Right lobe of liver (tissue), 6 donors: ENCODE results near the gene ZNF280A. TPM values are rescaled to one million over a fixed set of nuclear protein-coding genes. Genes with fewer than 3 reads are reported as not detected.
"Not testable (repeated sequence)": the region's sequence is repeated elsewhere in the genome, so short reads cannot be mapped to it uniquely, and the experiment has no call there.

Experiments
- ATAC-seq, 4 donors: fragments of 200-7000 bp; cut with Tn5 transposase; one replicate each; pipeline ENCODE4 v1.9.1; 2020; ENCODE audit warnings: mild to moderate bottlenecking in 4 of 4, moderate library complexity in 4 of 4
- DNase-seq, 3 donors: peaks; one replicate each; pipeline ENCODE4 v3.0.0-alpha.2; 2020
- H3K27ac ChIP-seq, 3 donors: fragments of 200-600 bp; one replicate each; pipeline ENCODE4 v1.8.0; 2022
- H3K27me3 ChIP-seq, 2 donors: fragments of 200-600 bp; one replicate each; pipeline ENCODE4 v1.8.0; 2022
- H3K36me3 ChIP-seq, 4 donors: fragments of 200-600 bp; sonication (generic) in 1 of 4; one replicate each; pipeline versions ENCODE4 v1.5.1 to v1.8.0; 2017 to 2022; ENCODE audit warnings: control low read depth in 1 of 4
- H3K4me1 ChIP-seq, 4 donors: fragments of 200-600 bp; sonication (generic) in 1 of 4; one replicate each; pipeline versions ENCODE4 v1.5.1 to v1.8.0; 2017 to 2022; ENCODE audit warnings: control low read depth in 1 of 4
- H3K4me3 ChIP-seq, 3 donors: fragments of 200-600 bp; one replicate each; pipeline ENCODE4 v1.8.0; 2022
- H3K9me3 ChIP-seq, 4 donors: fragments of 200-600 bp; sonication (generic) in 1 of 4; one replicate each; pipeline versions ENCODE4 v1.5.1 to v1.8.0; 2017 to 2022; ENCODE audit warnings: control low read depth in 1 of 4
- POLR2A ChIP-seq: fragments of 450-650 bp; IDR thresholded peaks from one replicate; pipeline ENCODE4 v1.6.1; 2017; ENCODE audit warnings: antibody characterized with exemption, mild to moderate bottlenecking
- WGBS: methylation state at CpG from one replicate; pipeline ENCODE4 v1.1.6; 2018; ENCODE audit warnings: low coverage, low lambda C conversion rate; ENCODE audit not compliant: insufficient coverage; ENCODE audit errors: missing lambda C conversion rate; 5-methylcytosine and 5-hydroxymethylcytosine counted together
- intact Hi-C, 2 donors: fragments of 100-400 bp; cut with DNase I; formaldehyde crosslinking; loops; one replicate each; pipeline versions ENCODE4 v1.11.2 to v1.14.1; 2022
- total RNA-seq, 6 experiments: library from RNA; depleted of rRNA in 2 of 6; stranded (reverse); fragments of >200 nt in 2 of 6; fragmentation: NEBNext Ultra II Directional in 3 of 6; extraction: Animal tissue kit (Norgen Biotek cat#: 25700) in 3 of 6; gene quantifications; one replicate each; pipeline versions ENCODE4 v1.1.0 to v1.2.4, GENCODE V29; 2016 to 2023
- TF ChIP-seq, protein P1 (sequence below), 4 donors: fragments of 200-600 bp in 3 of 4; fragments of 450-650 bp in 1 of 4; IDR thresholded peaks; one replicate each; pipeline versions ENCODE4 v1.5.1 to v1.8.0; 2016 to 2022; ENCODE audit warnings: antibody characterized with exemption in 4 of 4, mild to moderate bottlenecking in 2 of 4
- donor health status: DM: no; HTN: yes; CAD: no.
- donor health status: DM: no; HTN: no; CAD: no.
- donor health status: DM: no; HTN: no; CAD: no.
- donor health status: DM: no; HTN: yes; CAD: no.
- donor health status: DM: no; HTN: yes; CAD: no.

The ZNF280A gene
- total RNA-seq, 6 experiments from 2014 or later, result not detected

DNA sequence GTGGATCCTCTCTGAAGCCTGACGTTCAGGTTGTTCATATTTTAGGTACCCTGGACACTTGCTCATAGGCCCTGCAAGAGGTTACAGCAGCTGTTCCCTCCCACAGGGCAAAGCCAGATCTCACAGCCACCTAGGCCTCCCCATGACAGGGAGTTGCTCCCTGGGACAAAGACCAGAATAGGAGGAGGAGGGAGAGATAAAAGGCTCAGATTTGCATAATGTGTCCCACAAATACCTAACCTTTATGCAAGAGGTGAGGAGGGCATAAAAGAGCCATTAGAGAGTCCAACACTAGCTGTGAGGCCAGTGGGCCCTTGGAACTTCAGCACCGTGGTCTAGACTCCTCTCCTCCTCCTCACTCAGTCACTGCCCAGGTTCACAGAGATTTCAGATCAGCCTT lies 45.3 kb downstream of the ZNF280A start:
- intact Hi-C loops, result no loop called here
- 55% methylated on average over 2 of the region's 2 CpGs for WGBS

DNA sequence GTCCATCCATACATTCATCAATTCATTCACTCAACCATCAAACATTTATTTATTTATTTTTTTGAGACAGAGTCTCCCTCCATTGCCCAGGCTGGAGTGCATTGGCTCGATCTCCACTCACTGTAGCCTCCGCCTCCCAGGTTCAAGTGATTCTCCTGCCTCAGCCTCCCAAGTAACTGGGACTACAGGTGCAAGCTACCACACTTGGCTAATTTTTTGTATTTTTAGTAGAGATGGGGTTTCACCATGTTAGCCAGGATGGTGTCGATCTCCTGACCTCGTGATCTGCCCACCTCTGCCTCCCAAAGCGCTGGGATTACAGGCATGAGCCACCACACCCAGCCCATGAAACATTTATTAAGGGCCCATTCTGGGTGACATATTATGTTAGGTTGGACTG lies 49.0 kb downstream of the ZNF280A start:
- ATAC-seq, H3K36me3 ChIP-seq, H3K27ac ChIP-seq, H3K4me1 ChIP-seq, H3K4me3 ChIP-seq, intact Hi-C loops, DNase-seq, H3K27me3 ChIP-seq, H3K9me3 ChIP-seq: not testable (repeated sequence)
- 75% methylated on average over 5 of the region's 5 CpGs for WGBS

More for the DNA sequence above, 45.3 kb downstream of the ZNF280A start:
- Histone ChIP-seq H3K4me3 (no peak overlapping the region), H3K9me3 (no peaks in the 10 kb centered on the region), H3K27ac (no peak overlapping the region), H3K27me3 (no peaks in the 10 kb centered on the region), H3K4me1 (no peaks in the 10 kb centered on the region), H3K36me3 (no peaks in the 10 kb centered on the region)
- no peak for DNase-seq
- ATAC-seq, result peak in 1 of 4 donors; percentile 56
- no peak for TF ChIP-seq POLR2A

DNA sequence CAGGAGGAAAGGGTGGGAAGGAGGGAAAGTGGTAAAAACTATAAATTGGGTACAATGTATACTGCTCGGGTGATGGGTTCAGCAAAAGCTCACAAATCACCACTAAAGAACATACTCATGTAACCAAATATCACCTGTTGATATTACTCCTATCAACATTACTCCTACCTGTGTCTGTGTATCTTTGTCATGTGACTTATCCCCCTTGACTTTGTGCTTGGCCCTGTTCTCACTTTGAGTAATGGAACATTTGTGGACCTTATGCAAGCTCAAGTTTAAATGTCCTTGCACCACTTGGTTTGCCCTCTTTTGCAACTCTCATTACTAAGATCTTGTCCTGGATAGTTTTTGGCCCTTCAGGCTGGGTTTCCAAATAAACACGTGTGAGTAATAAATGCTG lies 50.5 kb downstream of the ZNF280A start:
- no peak for ATAC-seq
- H3K4me1 ChIP-seq, result no peaks in the 10 kb centered on the region
- H3K27me3 ChIP-seq, result no peaks in the 10 kb centered on the region
- no peak overlapping the region for H3K4me3 ChIP-seq
- no peak overlapping the region for H3K27ac ChIP-seq
- no peaks in the 10 kb centered on the region for H3K36me3 ChIP-seq
- H3K9me3 ChIP-seq, result no peaks in the 10 kb centered on the region
- intact Hi-C loops, result no loop called here
- TF ChIP-seq POLR2A, result no peak
- TF ChIP-seq, protein P1, sequence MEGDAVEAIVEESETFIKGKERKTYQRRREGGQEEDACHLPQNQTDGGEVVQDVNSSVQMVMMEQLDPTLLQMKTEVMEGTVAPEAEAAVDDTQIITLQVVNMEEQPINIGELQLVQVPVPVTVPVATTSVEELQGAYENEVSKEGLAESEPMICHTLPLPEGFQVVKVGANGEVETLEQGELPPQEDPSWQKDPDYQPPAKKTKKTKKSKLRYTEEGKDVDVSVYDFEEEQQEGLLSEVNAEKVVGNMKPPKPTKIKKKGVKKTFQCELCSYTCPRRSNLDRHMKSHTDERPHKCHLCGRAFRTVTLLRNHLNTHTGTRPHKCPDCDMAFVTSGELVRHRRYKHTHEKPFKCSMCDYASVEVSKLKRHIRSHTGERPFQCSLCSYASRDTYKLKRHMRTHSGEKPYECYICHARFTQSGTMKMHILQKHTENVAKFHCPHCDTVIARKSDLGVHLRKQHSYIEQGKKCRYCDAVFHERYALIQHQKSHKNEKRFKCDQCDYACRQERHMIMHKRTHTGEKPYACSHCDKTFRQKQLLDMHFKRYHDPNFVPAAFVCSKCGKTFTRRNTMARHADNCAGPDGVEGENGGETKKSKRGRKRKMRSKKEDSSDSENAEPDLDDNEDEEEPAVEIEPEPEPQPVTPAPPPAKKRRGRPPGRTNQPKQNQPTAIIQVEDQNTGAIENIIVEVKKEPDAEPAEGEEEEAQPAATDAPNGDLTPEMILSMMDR (IDR thresholded peaks at IDR 0.05), result no peak
- no peak for DNase-seq
- WGBS, result 50% methylated on average over 2 of the region's 2 CpGs

DNA sequence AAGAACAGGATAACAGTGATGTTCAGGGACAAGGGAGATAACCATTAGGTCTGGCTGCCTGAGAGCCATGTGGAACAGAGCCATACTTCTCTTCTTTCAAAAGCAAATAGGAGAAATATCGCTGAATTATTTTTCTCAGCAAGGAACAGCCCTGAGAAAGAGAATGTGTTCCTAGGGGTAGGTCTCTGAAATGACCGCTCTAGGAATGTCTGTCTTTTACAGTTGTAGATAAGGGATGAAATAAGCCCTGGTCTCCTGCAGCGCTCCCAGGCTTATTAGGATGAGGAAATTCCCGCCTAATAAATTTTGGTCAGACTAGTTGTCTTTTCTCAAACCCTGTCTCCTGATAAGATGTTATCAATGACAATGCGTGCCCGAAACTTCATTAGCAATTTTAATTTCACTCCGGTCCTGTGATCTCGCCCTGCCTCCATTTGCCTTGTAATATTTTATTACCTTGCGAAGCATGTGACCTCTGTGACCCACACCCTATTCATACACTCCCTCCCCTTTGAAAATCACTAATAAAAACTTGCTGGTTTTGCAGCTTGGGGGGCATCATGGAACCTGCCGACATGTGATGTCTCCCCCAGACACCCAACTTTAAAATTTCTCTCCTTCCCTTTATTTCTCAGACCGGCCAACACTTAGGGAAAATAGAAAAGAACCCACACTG lies 51.1 kb downstream of the ZNF280A start:
- DNase-seq, ATAC-seq, H3K36me3 ChIP-seq, intact Hi-C loops, H3K27ac ChIP-seq, H3K4me3 ChIP-seq, H3K27me3 ChIP-seq, H3K4me1 ChIP-seq, H3K9me3 ChIP-seq: not testable (repeated sequence)
- WGBS, result 81% methylated on average over 10 of the region's 11 CpGs

DNA sequence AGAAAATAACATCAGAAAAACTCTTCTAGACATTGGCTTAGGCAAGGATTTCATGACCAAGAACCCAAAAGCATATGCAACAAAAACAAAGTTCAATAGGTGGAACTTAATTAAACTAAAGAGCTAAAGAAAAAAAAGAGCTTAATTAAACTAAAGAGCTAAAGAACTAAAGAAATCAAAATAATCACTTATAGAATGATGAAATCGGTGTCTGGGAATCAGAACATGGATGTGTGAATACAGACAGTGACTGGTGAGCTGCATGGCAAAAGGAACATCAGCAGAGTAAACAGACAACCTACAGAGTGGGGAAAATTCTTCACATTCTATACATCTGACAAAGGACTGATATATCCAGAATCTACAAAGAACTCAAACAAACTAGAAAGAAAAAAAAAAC lies 53.0 kb downstream of the ZNF280A start:
- no peak for TF ChIP-seq POLR2A
- TF ChIP-seq, protein P1 (IDR thresholded peaks at IDR 0.05), result no peak

DNA sequence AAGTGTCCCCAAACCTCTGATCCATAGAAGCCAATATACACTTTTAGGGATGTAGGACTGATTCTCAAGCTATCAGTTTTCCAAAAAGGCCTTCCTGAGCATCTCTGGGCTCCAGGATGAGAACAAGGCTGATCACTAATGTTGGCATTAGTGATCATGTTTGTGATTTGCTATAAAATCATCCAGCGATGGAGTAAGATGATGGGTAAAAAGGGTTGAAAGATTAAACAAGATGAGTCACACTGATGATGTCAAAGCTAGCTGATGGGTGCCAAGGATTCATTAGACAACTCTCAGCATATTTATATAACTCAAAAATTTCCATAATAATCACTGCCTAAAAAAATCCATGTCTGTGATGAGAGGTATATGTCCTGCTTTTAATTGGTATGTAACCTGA lies 54.3 kb downstream of the ZNF280A start:
- no peaks in the 10 kb centered on the region for H3K27me3 ChIP-seq
- no peaks in the 10 kb centered on the region for H3K36me3 ChIP-seq
- intact Hi-C loops, result no loop called here
- no peaks in the 10 kb centered on the region for H3K4me1 ChIP-seq
- no peak overlapping the region for H3K27ac ChIP-seq
- DNase-seq, result no peak
- WGBS, result 78% methylated on average over 1 of the region's 1 CpG
- no peaks in the 10 kb centered on the region for H3K9me3 ChIP-seq
- no peak for ATAC-seq
- no peak overlapping the region for H3K4me3 ChIP-seq
- TF ChIP-seq, protein P1 (IDR thresholded peaks at IDR 0.05), result no peak

More for the DNA sequence above, 53.0 kb downstream of the ZNF280A start:
- no peaks in the 10 kb centered on the region for H3K4me1 ChIP-seq
- no peak overlapping the region for H3K27ac ChIP-seq
- no peak overlapping the region for H3K4me3 ChIP-seq
- intact Hi-C loops, result no loop called here
- 50% methylated on average over 1 of the region's 1 CpG for WGBS
- H3K9me3 ChIP-seq, result no peaks in the 10 kb centered on the region
- DNase-seq (no peak), ATAC-seq (no peak)
- no peaks in the 10 kb centered on the region for H3K36me3 ChIP-seq
- H3K27me3 ChIP-seq, result no peaks in the 10 kb centered on the region
